Stimulated activated CD4-positive, alpha-beta T cell treated with anti-CD3 and anti-CD28 coated beads, Interleukin-12 subunit alpha, Interleukin-12 subunit beta, amount 100 ng/mL, for 24 hours (primary cell): ENCODE data around the gene C2CD4D.

Source experiments
- DNase-seq, 2 experiments: peaks; one replicate each; pipeline ENCODE4 v3.0.0-alpha.2; 2020; ENCODE audit warnings: low read depth in 2 of 2

The C2CD4D gene

DNA sequence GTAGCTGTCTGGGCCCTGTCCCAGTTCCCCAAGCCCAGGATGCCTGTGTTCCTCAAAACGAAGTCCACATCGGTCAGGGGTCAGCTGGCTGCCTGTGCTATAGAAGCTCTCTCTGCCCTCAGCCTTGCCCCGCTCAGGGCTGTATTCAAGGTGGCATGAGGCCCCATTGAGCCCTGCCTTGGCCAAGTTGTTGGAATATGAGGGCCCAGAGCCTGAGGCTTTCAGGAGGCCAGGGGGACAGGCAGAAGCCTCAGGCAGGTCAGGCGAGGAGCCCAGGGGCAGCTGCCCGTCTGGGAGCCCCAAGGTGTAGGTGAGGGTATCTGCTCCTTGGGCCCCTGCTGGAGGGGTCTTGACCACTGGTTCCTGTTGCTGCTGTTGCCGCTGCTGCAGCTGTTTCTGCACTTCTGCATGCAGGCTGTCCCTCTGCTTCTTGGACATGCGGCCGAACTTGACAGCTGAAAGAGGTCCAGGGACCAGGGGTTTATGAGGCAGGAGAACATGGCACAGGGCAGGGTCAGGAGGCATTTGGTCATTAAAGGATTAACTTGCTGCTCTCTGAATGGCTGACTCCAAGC, 24.6 kb downstream of the C2CD4D start:
- DNase-seq: no peak

GRCh38 chr1:151814426-151814825, 25.2 kb downstream of the C2CD4D start:
- no peak for DNase-seq

GRCh38 chr1:151813271-151813977, 26.2 kb downstream of the C2CD4D start:
- DNase-seq: no peak

DNA sequence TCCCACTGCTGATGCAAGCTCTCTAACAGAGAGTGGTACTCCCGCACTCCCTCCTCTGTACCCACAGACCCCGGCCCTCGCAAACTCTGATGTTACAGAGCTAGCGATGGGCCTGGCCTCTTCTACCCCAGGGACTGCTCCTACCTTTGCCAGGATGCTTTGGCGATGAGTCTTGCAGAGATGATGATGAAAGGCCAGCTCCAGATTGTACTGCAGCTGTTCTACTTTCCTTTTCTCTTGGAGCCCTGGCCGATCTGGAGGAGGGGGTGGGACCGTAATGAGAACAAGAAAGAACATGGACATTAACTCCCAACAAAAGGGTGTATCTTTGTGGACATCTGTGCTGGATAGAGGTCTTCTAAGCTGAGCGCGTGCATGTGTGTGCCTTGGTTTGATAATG, 28.4 kb downstream of the C2CD4D start:
- DNase-seq: no peak

DNA sequence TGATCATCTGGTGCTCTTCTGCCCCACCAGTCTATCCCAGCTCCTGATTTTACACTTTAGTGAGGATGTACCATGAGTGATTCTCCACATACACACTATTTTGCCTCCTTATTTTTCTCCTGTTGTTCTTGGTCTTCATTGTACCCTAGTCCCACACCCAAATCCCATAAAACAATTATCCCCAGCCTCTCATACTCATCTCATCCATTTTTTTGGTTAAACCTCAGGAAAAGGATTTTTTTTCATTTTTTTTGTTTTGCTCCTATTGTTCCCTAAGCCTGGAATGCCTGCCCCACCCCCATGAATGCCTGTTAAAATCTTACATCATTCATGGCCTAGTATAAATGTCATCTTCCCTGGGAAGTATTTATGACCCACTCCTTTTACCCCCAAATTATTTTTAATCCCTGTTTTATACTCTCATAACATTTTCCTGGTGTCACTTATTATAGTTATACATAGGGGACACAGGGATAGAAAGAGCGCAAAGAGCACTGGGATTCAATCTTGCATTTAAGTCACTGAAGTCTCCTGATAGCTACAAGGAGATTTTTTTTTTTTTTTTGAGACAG, 29.5 kb downstream of the C2CD4D start:
- DNase-seq: no peak

DNA sequence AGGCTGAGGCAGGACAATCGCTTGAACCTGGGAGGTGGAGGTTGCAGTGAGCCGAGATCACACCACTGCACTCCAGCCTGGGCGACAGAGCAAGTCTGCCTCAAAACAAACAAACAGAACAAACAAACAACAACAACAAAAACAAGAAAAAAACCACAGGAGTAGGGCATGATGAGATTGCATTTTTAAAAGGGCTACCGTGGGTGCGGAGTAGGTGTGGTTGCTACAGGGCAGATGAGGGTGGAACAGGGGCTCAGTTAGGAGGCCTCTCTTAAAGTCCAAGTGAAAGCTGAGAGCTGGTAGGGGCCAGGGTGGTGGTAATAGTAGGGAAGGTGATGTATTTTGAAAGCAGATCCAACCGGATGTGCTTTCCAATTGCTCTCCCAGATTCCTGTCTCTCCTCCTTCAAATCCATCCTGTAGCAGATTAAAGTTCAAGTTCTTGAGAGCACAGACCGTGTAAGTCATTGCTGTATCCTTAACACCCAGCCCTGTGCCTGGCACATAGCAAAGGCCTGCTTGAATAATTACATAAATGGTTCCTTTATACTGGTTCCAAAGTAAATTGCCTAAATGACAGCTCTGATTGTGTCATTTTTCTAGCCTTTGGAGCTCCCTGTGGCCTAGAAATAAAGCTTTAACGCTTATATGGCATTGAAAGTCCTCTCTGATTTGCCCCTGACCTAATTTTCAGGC, 30.2 kb downstream of the C2CD4D start:
- no peak for DNase-seq

GRCh38 chr1:151807766-151808165, 31.9 kb downstream of the C2CD4D start:
- DNase-seq: no peak

DNA sequence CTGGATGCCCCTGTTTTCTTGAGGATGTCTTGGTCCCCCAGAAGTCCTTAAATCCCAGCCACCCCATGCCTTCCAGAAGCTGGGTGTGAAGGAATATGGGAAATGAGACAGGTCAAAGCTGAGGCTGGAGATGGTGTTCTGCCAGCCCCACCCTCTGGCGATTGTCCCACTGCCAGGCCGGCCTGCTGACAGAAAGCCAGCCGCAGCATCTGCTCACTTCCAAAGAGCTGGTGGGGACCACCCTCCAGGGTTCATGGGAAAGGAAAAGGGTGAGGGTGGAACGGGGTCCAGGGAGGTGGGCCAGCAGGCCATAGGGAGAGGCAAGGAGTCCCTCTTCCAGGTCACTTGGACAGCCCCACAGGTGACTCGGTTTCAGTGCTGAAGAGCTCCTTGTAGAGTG, 32.5 kb downstream of the C2CD4D start:
- no peak for DNase-seq

GRCh38 chr1:151806170-151806569, 33.5 kb downstream of the C2CD4D start:
- DNase-seq: no peak

GRCh38 chr1:151805066-151805820, 34.4 kb downstream of the C2CD4D start, which contains the start of gene LINGO4:
TSS of gene LINGO4 (minus strand) at chr1:151805419. CDS start at chr1:151802704, 2,715 bp downstream.
- no peak for DNase-seq

DNA sequence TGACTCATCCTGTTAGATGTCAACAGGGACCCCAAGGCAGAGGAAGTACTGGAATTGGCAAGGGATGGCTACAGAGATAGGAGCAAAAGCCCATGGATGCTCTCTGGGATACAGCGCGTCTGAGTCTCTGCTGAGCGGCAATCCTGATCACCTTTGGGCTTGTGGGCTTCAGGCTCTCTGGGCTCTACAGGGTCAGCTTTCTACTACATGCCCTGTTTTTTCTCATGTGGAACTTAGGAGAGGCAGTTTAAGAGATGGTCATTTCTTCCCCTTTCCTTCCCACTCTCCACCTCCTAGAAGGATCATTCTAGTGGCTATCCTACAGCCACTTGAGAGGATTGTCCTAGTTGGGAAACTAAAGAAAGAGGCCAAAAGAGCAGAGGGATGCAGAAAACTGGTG, 35.7 kb downstream of the C2CD4D start:
- DNase-seq: no peak

GRCh38 chr1:151803164-151803563, 36.5 kb downstream of the C2CD4D start:
- no peak for DNase-seq

GRCh38 chr1:151802372-151802771, 37.2 kb downstream of the C2CD4D start:
- DNase-seq: no peak

- no peak for DNase-seq
Observed at GRCh38 chr1:151801846-151802245, 37.8 kb downstream of the C2CD4D start.

DNA sequence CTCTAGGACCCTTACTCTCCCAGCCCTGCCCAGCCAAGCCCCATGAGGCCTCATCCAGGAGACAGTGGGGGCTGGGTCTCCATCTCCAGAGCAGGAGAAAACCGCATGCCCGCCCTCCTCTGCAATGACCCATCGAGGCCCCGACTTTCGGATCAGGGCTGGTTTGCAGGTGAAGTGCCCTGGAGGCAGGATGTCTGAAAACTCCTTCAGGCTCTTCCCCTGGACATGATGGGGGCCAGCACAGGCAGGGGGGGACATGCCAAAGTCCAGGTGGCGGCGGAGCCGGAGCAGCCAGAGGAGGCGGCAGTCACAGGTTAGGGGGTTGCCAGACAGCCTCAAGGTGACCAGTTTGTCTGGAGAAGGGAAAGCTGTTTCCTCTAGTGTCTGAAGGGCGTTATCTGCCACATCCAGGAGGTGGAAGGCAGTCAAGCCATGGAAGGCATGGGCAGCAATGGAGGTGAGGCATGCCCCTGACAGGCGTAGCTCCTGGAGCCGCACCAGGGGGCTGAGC, 38.3 kb downstream of the C2CD4D start:
- DNase-seq: no peak

DNA sequence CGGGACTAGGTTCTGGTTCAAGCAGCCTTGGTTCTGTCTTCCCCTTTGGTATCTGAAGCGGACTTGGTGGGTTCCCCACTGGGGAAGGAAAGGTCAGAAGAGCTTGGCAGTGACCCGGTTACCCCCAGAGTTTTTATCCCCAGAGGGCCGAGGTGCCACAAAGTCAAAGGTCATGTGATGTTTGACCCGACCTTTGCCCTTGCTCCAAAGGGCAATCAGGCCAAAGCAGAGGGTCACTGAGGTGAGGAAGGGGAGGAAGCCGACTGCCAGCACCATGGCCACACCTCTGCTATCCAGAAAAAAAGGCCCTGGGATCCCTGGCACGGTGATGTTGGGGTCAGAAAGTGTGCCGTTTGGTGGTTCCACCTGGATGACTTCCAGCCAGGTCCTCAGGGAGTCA, 38.8 kb downstream of the C2CD4D start:
- no peak for DNase-seq

GRCh38 chr1:151799179-151800022, 40.2 kb downstream of the C2CD4D start:
- DNase-seq: no peak

GRCh38 chr1:151798571-151798970, 41.0 kb downstream of the C2CD4D start:
- DNase-seq: no peak

DNA sequence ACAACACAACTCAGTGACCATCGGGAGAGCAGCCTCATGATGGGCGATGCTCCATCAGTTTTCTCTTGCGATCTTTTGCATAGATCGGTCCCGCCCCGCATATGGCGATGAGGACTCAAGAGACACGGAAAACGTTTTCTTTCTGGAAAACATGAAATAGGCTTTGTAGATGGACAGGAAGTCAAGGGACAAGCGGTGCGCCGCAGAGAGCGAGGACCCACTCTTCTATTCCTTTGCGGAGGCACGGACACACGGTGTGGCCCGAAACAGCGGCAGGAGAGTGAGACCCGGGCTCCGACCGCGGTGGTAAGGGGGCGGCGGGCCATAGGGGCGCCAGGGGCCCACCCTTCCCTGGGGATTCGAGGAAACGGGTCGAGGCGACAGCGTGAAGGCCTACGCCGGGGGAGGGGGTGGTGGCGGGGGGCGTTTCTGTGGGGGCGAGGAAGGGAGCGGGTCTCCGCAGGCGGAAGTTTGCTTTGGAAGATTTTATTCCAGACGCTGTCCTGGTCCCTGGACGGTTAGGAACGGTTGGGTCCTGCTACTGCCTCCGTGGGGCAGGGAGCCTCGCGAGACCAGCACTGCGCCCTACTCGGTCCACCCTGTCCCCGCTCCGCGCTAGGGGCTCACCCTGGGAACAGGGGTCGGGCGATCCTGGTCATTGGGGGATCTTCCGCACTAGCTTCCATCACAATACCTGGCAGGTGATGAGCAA, 48.5 kb downstream of the C2CD4D start:
- DNase-seq: no peak
